NCI-H2196 treated with DMSO at 0.1 percent for 48 hours (cell line): ENCODE results near the gene GAB4.

Source experiments
- DNase-seq: peaks from one replicate; lab custom pipeline; 2025; ENCODE audit not compliant: unreplicated experiment; lab: John Stamatoyannopoulos, UW

Gene GAB4

DNA sequence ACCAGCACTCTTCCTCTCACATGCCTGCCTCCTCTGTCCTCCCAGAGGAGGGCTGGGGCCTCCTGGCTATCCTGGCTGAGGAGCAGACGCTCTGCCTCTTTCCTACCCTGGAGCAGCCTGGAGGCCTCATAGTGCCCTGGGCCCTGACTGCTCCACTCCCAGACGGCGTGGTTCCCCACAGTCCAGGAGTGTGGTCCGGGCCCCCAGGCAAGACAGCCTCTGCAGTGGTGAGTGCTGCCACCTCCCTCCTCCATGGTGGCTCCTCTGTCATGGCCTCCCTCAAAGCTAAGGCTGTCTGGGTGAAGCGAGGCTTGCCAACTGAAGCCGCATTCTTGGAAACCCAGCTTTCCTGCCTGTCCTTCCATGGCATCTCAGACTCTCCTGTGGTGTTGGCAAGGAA is 19.8 kb downstream of the GAB4 start:
- no peak for DNase-seq

- no peak for DNase-seq
These were observed 20.2 kb downstream of the GAB4 start for GRCh38 chr22:16987822-16988221.

GRCh38 chr22:16975155-16975885 is 32.7 kb downstream of the GAB4 start:
- DNase-seq, result no peak

DNA sequence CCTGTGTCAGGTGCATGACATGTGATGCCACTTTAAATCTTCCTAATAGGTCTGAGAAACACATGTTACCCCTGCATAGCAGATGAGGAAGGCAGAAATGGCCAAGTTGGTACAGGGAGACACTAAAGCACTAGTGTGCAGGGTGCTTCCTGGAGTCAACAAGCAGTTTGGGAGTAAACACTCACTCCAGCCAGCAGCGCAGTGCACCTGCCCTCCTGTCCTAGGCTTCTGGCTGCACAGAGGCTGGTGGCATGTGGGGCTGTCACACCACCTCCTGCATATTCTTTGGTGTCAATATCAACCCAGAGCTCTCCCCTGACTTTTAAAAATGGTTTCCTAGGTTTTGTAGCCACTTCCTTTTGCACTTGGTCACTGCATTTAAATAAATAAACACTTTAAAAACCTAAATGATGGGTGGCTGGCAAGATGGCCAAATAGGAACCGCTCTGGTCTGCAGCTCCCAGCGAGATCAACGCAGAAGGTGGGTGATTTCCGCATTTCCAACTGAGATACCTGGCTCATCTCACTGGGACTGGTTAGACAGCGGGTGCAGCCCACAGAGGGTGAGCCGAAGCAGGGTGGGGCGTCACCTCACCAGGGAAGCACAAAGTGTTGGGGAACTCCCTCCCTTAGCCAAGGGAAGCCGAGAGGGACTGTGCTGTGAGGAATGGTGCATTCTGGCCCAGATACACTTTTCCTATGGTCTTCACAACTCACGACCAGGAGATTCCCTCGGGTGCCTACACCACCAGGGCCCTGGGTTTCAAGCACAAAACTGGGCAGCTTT is 33.5 kb downstream of the GAB4 start:
- no peak for DNase-seq

GRCh38 chr22:16973591-16974297 is 34.3 kb downstream of the GAB4 start:
- no peak for DNase-seq

DNA sequence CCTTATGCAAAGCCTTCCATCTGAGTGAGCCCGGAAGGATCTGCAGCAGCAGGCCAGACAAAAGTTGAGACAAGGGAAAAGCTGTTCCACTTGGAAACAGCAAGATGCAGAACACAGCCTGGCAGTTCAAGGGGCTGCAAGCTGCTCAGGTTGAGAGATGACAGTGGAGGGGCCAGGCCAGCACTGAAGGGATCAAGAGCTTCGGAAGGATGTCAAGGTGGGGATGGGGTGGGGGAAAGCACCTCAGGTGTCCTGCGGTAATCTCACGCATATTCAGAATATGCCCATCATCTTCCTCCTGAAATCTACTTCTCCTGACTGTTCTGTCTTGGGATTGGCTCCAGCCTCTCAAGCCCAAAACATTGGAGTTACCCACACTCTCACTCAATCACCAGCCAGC is 35.7 kb downstream of the GAB4 start:
- DNase-seq, result no peak

- no peak for DNase-seq
These were observed 37.6 kb downstream of the GAB4 start for GRCh38 chr22:16970446-16970845.

DNA sequence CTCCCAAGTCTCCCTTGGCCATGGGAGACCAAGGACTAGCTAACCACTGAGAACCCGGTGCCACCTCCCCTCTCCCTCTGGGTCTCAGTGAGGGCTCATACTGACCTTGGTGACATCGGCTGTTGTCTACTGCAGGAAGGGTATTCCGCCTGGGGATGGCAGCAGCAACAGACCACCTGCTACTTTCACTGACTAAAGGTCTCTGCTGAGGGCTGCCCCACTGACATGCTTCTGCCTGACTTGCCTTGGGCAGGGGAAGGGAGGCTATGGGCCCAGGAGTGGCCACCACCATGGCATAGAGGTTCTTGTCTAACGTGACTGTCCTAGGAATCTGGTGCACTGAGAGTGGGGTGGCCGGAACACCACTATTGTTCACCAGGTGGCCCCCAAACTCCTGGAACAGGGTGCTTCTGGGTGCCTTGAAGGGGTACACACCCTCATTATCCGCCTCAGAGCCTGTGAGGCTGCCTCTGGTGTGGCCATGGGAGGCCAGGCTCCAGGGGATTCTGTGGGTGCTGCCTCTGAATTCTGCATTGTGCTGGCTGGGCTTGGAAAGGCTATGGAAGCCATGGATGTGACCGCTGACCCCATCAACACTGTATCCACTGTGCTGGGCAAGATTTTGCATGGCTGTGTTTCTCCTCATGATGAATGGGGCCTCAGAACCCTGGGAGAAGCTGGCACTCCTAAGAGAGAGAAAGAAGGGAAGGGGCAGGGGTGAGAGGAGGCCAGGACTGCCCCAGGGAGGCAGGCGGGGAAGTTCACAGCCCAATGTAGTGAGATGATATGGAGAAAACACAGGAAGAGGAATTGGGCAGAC is 38.3 kb downstream of the GAB4 start:
- no peak for DNase-seq

DNA sequence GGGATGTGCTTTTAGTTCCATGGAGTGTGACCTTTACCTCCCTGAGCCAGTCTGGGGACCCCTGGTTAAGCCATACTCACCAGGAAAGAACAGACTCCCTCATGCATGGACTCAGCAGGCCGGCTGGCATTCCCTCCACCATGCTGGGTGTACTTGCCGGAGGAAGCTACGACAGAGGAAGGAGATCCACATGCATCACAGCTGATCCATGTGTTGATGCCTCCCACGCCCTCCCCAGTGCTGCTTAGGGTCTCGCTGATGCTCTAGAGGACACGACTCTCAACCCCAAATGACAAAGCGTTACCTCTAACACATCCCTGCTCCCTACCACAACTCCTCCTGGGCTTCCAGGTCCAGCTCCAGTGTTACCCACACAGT is 39.8 kb downstream of the GAB4 start:
- DNase-seq, result no peak

DNA sequence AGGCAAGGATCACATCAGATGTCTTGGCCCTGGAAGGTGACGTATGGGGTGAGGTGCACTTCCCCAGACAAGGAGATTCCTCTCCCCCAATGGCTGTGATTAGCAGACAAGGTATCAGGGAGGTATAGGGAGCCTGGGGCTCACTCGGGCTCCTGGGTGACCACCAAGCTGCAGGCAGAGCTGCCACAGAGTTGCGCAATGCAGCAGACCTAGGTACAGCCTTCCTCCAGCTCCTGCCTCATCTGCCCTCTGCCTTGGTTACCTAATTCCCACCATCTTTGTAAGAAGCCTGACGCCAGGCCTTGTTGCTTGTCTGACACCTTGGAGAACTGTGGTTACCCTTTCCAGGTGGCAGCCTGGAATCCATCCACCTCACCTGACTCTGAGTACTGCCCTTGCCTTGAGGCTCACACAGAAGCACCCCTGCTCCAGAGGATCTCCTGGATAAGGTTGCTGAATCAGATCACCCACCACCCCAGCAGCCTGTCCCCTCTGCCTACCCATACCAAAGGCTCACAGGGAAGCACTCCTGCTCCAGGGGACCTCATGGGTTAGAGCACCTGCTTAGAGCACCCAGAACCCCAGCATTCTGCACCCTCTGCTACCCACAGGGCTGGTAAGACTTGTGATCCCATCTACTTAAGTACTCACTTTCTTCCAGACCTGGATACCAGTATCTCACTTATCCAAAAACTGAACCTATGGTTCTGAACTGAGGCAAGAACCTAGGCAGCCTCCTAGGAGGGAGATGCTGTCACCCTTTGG is 40.4 kb downstream of the GAB4 start:
- DNase-seq, result no peak

DNA sequence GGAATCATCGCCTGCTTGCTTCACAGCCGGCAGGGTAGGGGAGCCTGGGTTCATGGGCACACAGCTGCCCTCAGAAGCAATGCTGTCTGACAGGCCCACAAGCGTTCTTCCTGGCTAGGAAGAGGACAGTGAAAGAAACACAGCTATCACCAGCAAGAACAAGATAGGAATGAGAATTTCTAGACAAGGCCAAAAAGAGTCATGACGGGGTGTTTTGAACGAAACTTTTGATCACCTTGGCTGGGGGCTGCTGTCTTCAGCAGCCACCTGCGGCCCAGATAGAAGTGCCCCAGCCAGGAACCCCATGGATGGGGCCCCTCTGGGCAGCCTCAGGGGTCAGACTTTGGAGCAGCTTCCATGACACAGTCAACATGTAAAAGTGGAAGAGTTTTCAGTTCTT is 41.8 kb downstream of the GAB4 start:
- no peak for DNase-seq

DNA sequence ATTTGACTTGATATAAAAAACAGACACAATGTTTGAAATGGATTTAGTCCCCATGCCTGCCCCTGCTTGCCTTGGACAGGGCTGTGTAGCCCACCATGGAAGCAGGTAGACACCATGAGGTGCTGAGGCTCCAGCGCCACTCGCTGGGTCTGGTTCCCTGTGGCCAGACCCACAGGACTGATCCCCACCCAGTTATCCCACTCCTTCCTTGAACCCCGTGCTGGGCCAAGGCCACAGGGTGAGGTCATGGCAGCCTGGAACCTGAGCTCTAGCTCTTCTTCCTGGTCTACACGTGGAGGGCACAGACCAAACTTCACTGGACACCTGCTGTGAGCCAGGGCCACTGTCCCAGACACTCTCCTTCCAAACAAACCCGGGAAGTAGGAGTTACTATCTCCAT is 42.5 kb downstream of the GAB4 start:
- no peak for DNase-seq

- no peak for DNase-seq
These were observed 42.9 kb downstream of the GAB4 start for GRCh38 chr22:16965083-16965482.

GRCh38 chr22:16964366-16964765 is 43.7 kb downstream of the GAB4 start:
- DNase-seq, result no peak

DNA sequence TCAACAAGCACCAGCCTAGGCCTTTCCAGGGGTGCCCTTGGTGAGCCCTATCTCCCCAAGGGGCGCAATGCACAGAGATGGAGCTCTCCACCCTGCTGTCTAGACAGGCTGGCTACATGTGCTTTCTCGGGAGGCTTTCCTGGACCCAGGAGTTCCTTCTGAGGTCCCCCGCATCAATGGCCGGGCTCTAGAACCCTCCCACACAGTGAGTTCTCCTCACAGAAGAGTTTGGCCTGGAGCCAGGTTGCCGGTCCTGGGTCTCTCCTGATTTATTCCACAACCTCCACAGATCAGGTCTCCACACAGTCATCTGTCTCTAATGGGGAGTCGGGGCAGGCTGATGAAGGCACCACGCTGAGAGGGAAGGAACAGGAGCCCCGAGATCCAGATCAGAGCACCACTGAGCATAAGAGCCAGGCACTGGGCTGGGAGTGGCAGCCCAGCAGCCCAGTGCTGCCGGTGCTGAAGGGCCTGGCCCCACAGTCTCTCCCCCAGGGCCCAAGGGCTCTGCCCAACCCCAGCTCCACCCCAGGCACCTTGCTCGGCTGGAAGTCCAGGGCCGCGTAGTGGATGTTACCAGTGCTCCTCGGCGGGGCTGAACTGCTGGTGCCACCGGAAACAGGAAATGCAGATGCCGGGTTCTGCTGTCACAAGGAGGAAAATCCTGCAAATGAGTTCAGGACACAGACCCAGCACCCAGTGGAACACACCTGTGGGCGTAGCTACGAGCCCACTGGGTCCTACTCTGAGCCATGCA is 44.7 kb downstream of the GAB4 start:
- no peak for DNase-seq

DNA sequence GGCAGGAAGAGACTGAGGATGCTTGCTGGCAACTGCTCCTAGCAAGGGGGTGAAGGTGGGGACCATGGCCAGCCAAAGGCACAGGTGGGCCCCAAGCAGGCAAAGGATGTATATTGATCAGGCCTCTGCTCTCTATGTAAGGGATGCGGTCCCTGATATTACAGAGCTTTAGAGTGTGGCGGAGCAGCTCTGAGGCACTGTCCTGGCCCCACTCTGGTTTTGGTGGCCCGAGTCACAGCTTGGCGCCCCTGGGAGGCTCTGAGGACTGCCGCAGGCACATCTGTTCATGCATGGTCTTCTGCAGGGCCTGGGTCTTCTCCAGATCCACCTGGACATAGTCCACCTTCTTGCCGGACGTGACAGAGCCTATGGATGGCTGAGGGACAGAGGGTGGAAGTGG is 45.5 kb downstream of the GAB4 start:
- DNase-seq, result no peak

DNA sequence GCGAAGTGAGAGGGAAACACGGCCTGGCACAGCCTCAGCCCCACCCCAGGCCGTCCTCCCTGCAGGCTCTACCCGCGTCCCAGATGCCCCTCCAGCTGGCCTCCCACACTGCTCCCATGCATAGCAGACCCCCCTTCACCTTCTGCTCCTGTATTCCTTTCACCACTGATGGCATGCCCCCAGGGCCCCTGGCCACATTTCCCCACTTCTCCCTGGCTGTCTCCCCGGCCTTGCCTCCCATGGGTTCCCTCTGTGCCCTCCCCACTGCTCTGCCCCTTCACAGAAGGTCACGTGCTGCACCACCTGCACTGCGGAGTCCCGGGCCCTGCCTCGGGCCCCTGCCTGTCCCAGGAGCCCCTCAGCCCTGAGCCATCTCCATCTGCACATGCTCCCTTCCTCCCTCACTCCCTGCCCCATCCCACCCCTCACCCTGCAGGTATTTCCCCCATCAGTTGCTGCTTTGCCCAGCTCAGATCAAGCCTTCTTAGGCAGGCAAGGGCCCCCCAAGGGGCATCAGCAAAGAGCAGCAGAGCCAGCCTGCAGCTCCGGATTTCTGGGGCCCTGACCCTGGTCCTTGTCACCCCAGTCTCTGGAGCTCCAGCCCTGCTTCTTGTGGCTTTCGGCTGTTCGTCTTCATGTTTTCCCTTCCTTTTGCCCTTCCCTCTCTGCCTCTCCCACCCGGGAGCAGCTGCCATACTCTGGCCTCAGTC is 46.4 kb downstream of the GAB4 start:
- DNase-seq, result no peak

- no peak for DNase-seq
These were observed 47.2 kb downstream of the GAB4 start for GRCh38 chr22:16960884-16961249.

DNA sequence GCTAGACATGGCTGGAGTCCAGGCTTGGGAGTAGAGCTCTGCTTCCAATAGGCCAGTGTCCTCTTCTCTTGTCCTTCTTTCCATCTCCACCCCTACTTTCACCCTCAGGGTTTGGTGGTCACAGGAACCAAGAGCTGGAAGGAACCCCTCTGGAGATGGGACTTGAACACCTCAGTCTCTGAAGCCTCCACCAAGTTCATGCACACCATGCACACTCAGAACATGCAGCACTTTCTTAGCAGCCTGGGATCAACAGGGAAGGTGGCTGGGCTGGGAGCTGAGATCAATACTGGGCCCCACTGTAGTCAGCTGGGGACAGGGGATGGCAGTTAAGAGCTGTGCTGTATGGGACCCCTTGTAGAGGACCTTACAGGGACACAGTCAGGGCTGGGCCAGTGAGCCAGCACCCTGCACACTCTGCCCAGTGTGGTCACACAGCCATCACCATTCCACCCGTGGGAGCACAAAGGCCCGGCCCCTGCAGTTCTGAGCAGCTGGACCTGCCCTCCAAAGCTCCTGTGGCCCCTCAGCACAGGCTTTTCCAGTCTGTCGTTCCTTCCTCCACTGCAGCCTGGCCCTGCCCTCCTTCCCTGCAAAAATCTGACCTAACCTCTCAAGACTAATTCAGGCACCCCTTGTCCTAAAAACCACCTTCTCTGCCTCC is 47.7 kb downstream of the GAB4 start:
- DNase-seq, result no peak
